AG04450 (cell line): ENCODE results near the gene UCP2. TPM values are rescaled to one million over a fixed set of nuclear protein-coding genes. Genes with fewer than 3 reads are reported as not detected.

ENCODE experiments used
- CTCF ChIA-PET: fragments of 300-600, 350-600 bp; formaldehyde crosslinking; extraction: SDS; loops from one replicate; lab custom pipeline; 2022; ENCODE audit warnings: antibody characterized with exemption, inconsistent platforms; lab: Charles Lee
- POLR2A ChIA-PET: fragments of 350-600 bp; formaldehyde crosslinking; extraction: SDS; loops from one replicate; lab custom pipeline; 2021; ENCODE audit warnings: antibody characterized with exemption, inconsistent platforms; lab: Yijun Ruan, JAX
- DNase-seq: peaks from one replicate; pipeline ENCODE4 v3.0.0-alpha.2; 2011; ENCODE audit warnings: low read depth, low spot score
- H3K27ac ChIP-seq: one replicate; pipeline ENCODE4 v1.5.1; 2012; ENCODE audit warnings: low read depth, low read length, control low read depth
- H3K27me3 ChIP-seq: one replicate; pipeline ENCODE4 v1.6.0; 2012; ENCODE audit warnings: low read length; ENCODE audit not compliant: control insufficient read depth, insufficient read depth
- H3K4me3 ChIP-seq: 2 replicates; pipeline ENCODE4 v1.5.1; 2011; ENCODE audit warnings: mild to moderate bottlenecking, low read depth, low read length, control low read depth
- H3K9me3 ChIP-seq: 2 replicates; pipeline ENCODE4 v1.5.1; 2012; ENCODE audit warnings: low read length; ENCODE audit not compliant: control insufficient read depth, insufficient read depth
- polyA plus RNA-seq: library from polyadenylated mRNA; depleted of rRNA; stranded (reverse); fragments of >200 nt; gene quantifications from 2 replicates; pipeline ENCODE4 v1.2.3, GENCODE V29; 2011; rRNA removed
- TF ChIP-seq, protein P1 (sequence below): IDR thresholded peaks from 2 replicates; pipeline ENCODE4 v1.5.1; 2011; ENCODE audit warnings: low read depth, low read length, control low read depth, inconsistent platforms

The UCP2 gene
- polyA plus RNA-seq, 1 experiment: 4.7 TPM

- CTCF ChIA-PET: no interaction called here
- no peak overlapping the region for H3K27ac ChIP-seq
- peaks cover 7% of the 10 kb centered on the region; the same call in 1 of the 2 replicates for H3K9me3 ChIP-seq
- H3K4me3 ChIP-seq: no peak overlapping the region
- no peaks in the 10 kb centered on the region for H3K27me3 ChIP-seq
- TF ChIP-seq, protein P1, sequence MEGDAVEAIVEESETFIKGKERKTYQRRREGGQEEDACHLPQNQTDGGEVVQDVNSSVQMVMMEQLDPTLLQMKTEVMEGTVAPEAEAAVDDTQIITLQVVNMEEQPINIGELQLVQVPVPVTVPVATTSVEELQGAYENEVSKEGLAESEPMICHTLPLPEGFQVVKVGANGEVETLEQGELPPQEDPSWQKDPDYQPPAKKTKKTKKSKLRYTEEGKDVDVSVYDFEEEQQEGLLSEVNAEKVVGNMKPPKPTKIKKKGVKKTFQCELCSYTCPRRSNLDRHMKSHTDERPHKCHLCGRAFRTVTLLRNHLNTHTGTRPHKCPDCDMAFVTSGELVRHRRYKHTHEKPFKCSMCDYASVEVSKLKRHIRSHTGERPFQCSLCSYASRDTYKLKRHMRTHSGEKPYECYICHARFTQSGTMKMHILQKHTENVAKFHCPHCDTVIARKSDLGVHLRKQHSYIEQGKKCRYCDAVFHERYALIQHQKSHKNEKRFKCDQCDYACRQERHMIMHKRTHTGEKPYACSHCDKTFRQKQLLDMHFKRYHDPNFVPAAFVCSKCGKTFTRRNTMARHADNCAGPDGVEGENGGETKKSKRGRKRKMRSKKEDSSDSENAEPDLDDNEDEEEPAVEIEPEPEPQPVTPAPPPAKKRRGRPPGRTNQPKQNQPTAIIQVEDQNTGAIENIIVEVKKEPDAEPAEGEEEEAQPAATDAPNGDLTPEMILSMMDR: no peak
- DNase-seq: no peak
- POLR2A ChIA-PET: no interaction called here
These were observed 49.9 kb downstream of the UCP2 start for GRCh38 chr11:73932781-73933180.

DNA sequence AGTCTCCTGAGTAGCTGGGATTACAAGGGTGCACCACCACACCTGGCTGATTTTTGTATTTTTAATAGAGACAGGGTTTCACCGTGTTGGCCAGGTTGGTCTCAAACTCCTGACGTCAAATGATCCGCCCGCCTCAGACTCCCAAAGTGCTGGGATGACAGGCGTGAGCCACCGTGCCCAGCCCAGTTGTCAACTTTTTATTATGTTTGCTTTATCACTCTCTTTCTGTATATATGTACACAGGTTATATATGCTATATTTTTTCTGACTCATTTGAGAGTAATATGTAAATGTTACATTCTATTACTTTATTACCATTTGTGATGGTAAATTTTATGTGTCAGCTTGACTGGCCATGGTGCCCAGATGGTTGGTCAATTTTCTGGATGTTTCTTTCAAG is 50.7 kb downstream of the UCP2 start:
- ChIA-PET POLR2A (interaction anchor here (1.7 kb wide), 1 partner anchor 171 kb away, joined by 3 read pairs; the partner anchor contains the start of gene RAB6A), CTCF (interaction anchor here (1.1 to 1.6 kb wide), 13 partner anchors 9 to 581 kb away, joined by 3 to 14 read pairs (median 3); partner anchors contain the start of gene RAB6A)
- DNase-seq: no peak
- H3K4me3 ChIP-seq: no peak overlapping the region
- H3K27me3 ChIP-seq: no peaks in the 10 kb centered on the region
- TF ChIP-seq, protein P1: no peak
- no peak overlapping the region for H3K27ac ChIP-seq
- peaks cover 3% of the 10 kb centered on the region; the same call in 1 of the 2 replicates for H3K9me3 ChIP-seq

DNA sequence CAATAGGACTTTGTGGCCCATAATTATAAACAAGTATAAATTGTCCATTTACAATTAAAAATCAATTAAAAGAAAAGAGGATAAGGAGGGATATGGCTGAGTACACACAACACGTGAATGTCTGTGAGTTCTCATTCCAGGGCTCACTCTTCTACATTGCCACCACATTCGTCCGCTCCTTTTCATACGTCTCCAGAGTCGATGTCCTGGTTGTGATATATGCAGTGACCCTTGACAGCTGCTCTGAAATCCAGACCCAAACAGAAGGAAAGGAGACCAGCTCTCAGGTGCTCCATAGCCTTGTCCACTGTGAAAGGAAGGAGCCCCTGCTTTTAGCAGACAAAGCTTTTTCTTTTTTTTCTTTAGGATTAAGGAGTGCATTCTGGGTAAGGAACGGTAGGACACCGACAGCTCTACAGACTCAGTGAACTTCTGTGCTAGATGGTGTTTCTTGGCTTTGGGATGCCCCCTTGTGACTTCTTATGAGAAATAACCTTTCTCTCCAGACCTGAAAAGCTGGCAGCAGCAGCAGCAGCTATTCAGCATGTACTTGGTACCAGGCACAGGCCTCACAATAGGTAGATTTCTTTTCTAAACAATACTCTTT is 51.5 kb downstream of the UCP2 start:
- H3K4me3 ChIP-seq: no peak overlapping the region
- no peak overlapping the region for H3K27ac ChIP-seq
- TF ChIP-seq, protein P1: peak; percentile 59
- POLR2A ChIA-PET: interaction anchor here (0.5 to 1.7 kb wide), 4 partner anchors 143 to 561 kb away, joined by 3 to 6 read pairs (median 3); partner anchors contain the start of gene RAB6A
- peak; percentile 54 for DNase-seq
- no peaks in the 10 kb centered on the region for H3K27me3 ChIP-seq
- H3K9me3 ChIP-seq: no peaks in the 10 kb centered on the region
- CTCF ChIA-PET: interaction anchor here (0.6 to 1.6 kb wide), 20 partner anchors 9 to 580 kb away, joined by 3 to 14 read pairs (median 3); partner anchors contain the start of gene RAB6A

- CTCF ChIA-PET: interaction anchor here (0.7 kb wide), 1 partner anchor 14 kb away, joined by 3 read pairs; no protein-coding TSS in a partner anchor
- DNase-seq: no peak
These were observed 53.3 kb downstream of the UCP2 start for GRCh38 chr11:73929388-73929787.

More at GRCh38 chr11:73929388-73929787, 53.3 kb downstream of the UCP2 start:
- no peaks in the 10 kb centered on the region for H3K9me3 ChIP-seq
- no peaks in the 10 kb centered on the region for H3K27me3 ChIP-seq
- POLR2A ChIA-PET: no interaction called here
- no peak overlapping the region for H3K4me3 ChIP-seq
- TF ChIP-seq, protein P1: no peak
- no peak overlapping the region for H3K27ac ChIP-seq

Other genes starting within 250 kb of the UCP2 start
- 97.0 and 153 TPM in 2 replicates for gene RAB6A, start 221.8 kb downstream of the UCP2 start, polyA plus RNA-seq
- gene MRPL48, start 195.0 kb downstream of the UCP2 start, polyA plus RNA-seq: 57.9 and 65.7 TPM in 2 replicates
- gene COA4, start 106.0 kb downstream of the UCP2 start, polyA plus RNA-seq: 54.5 and 57.3 TPM in 2 replicates
- 14.4 and 18.5 TPM in 2 replicates for gene PAAF1, start 105.8 kb downstream of the UCP2 start, polyA plus RNA-seq
- gene DNAJB13, start 31.8 kb downstream of the UCP2 start, polyA plus RNA-seq: 0.11 and 0.17 TPM in 2 replicates
- 0.41 and 0.53 TPM in 2 replicates for gene UCP3, start 26.2 kb upstream of the UCP2 start, polyA plus RNA-seq
- gene C2CD3, start 188.2 kb upstream of the UCP2 start, polyA plus RNA-seq: 8.4 and 8.7 TPM in 2 replicates
- gene PPME1, start 188.4 kb upstream of the UCP2 start, polyA plus RNA-seq: 57.2 and 59.6 TPM in 2 replicates